Activated naive CD4-positive, alpha-beta T cell treated with anti-CD3 and anti-CD28 coated beads, Interleukin-2, amount 50 U/mL, for 24 hours (primary cell): Measurements from ENCODE around the gene THSD7A.

Experiments
- H3K27ac Mint-ChIP-seq: one replicate; pipeline ENCODE4 v1.8.0; 2021; ENCODE audit warnings: mild to moderate bottlenecking, mixed read lengths
- H3K27me3 Mint-ChIP-seq: one replicate; pipeline ENCODE4 v1.8.0; 2021; ENCODE audit warnings: mixed read lengths
- H3K36me3 Mint-ChIP-seq: one replicate; pipeline ENCODE4 v1.8.0; 2021; ENCODE audit warnings: mixed read lengths
- H3K4me1 Mint-ChIP-seq: one replicate; pipeline ENCODE4 v1.8.0; 2021; ENCODE audit warnings: mixed read lengths
- H3K4me3 Mint-ChIP-seq: one replicate; pipeline ENCODE4 v1.8.0; 2021; ENCODE audit warnings: mild to moderate bottlenecking, mixed read lengths
- H3K9me3 Mint-ChIP-seq: one replicate; pipeline ENCODE4 v1.8.0; 2021; ENCODE audit warnings: mixed read lengths

THSD7A gene

DNA sequence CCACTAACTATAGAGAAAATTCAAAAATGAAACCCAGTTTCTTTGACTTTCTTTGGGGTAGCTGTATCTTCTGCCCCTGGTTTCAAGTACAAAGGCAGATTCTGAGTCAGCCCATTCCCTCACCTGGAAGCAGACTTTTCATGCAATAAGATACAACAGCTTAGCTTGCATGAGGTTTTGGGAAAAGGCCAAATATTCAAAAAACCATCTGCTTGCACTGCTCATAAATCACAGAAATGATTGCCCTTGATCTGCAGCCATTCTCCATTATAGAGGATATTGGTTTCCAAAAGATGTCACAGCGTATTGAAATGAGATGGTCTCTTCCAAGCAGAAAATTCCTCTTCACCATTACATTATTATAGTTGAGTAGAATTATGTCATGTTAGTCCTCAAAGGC, 504.4 kb downstream of the THSD7A start:
- H3K27ac Mint-ChIP-seq: no peak overlapping the region
- H3K4me1 Mint-ChIP-seq: no peaks in the 10 kb centered on the region
- no peaks in the 10 kb centered on the region for H3K36me3 Mint-ChIP-seq

More for the DNA sequence above, 504.4 kb downstream of the THSD7A start:
- Mint-ChIP-seq H3K9me3 (no peaks in the 10 kb centered on the region), H3K27me3 (peaks cover 2% of the 10 kb centered on the region), H3K4me3 (no peak overlapping the region)
